ENCODE measurements around the gene PCDHB8. TPM values are rescaled to one million over a fixed set of nuclear protein-coding genes. Genes with fewer than 3 reads are reported as not detected.
"Not testable (repeated sequence)": the region's sequence is repeated elsewhere in the genome, so short reads cannot be mapped to it uniquely, and the experiment has no call there.

The PCDHB8 gene
- total RNA-seq, 6 experiments from 2014 or later = 0.12 to 0.49 (median 0.19) TPM; not detected in 2

GRCh38 chr5:141172381-141173204, 5.0 kb upstream of the PCDHB8 start, which contains the start of gene PCDHB7:
TSS of gene PCDHB7 (plus strand) at chr5:141172644. CDS start at chr5:141172836, 192 bp downstream.
- DNase-seq = no peak
- Histone ChIP-seq H3K4me1 (no peaks in the 10 kb centered on the region), H3K4me3 (no peak within 1 kb of the TSS), H3K36me3 (no peaks in the 10 kb centered on the region), H3K27ac (no peak within 1 kb of the TSS), H3K27me3 (peaks cover 0 to 10% of the 10 kb centered on the region in 2 donors), H3K9me3 (no peaks in the 10 kb centered on the region)
- no peak for ATAC-seq
- 27% methylated on average over 20 of the region's 20 CpGs for WGBS (ENCODE audit: insufficient coverage, low coverage, low lambda C conversion rate, missing lambda C conversion rate)
- TF ChIP-seq CTCF (IDR thresholded peaks at IDR 0.05) (peak in 2 of 4 donors; percentile 11 to 22), POLR2A (IDR thresholded peaks at IDR 0.05) (no peak)
- intact Hi-C loops (cut with DNase I) = no loop called here

GRCh38 chr5:141174291-141175104, 3.1 kb upstream of the PCDHB8 start:
- H3K4me1 ChIP-seq; H3K36me3 ChIP-seq; H3K27ac ChIP-seq; intact Hi-C loops (cut with DNase I); H3K27me3 ChIP-seq; H3K4me3 ChIP-seq; ATAC-seq; DNase-seq; H3K9me3 ChIP-seq: not testable (repeated sequence)
- WGBS (ENCODE audit: insufficient coverage, low coverage, low lambda C conversion rate, missing lambda C conversion rate) = 30% methylated on average over 29 of the region's 79 CpGs

- 38% methylated on average over 1 of the region's 1 CpG for WGBS (ENCODE audit: insufficient coverage, low coverage, low lambda C conversion rate, missing lambda C conversion rate)
- peaks cover 0 to 10% of the 10 kb centered on the region in 2 donors for H3K27me3 ChIP-seq
- H3K36me3 ChIP-seq = no peaks in the 10 kb centered on the region
- TF ChIP-seq CTCF (IDR thresholded peaks at IDR 0.05) = no peak
- TF ChIP-seq POLR2A (IDR thresholded peaks at IDR 0.05) = no peak
- ATAC-seq = no peak
- intact Hi-C loops (cut with DNase I) = no loop called here
- no peak for DNase-seq
- no peak overlapping the region for H3K4me3 ChIP-seq
- no peaks in the 10 kb centered on the region for H3K9me3 ChIP-seq
- no peaks in the 10 kb centered on the region for H3K4me1 ChIP-seq
- H3K27ac ChIP-seq = no peak overlapping the region
These were observed 1.7 kb upstream of the PCDHB8 start for GRCh38 chr5:141175933-141176332.

GRCh38 chr5:141179371-141179770, 1.8 kb downstream of the PCDHB8 start:
- H3K27me3 ChIP-seq; DNase-seq; H3K4me3 ChIP-seq; ATAC-seq; intact Hi-C loops (cut with DNase I); H3K27ac ChIP-seq; H3K36me3 ChIP-seq; H3K4me1 ChIP-seq; H3K9me3 ChIP-seq: not testable (repeated sequence)
- WGBS (ENCODE audit: insufficient coverage, low coverage, low lambda C conversion rate, missing lambda C conversion rate) = 30% methylated on average over 16 of the region's 39 CpGs

- H3K4me1 ChIP-seq; intact Hi-C loops (cut with DNase I); H3K36me3 ChIP-seq; H3K27me3 ChIP-seq; H3K4me3 ChIP-seq; H3K27ac ChIP-seq; DNase-seq; H3K9me3 ChIP-seq; ATAC-seq: not testable (repeated sequence)
- WGBS (ENCODE audit: insufficient coverage, low coverage, low lambda C conversion rate, missing lambda C conversion rate) = 20% methylated on average over 1 of the region's 32 CpGs
These were observed 2.3 kb downstream of the PCDHB8 start for GRCh38 chr5:141179876-141180275.

- Histone ChIP-seq H3K36me3 (no peaks in the 10 kb centered on the region), H3K27ac (no peak overlapping the region), H3K27me3 (peaks cover 0 to 6% of the 10 kb centered on the region in 2 donors), H3K9me3 (no peaks in the 10 kb centered on the region), H3K4me1 (no peaks in the 10 kb centered on the region), H3K4me3 (no peak overlapping the region)
- WGBS (ENCODE audit: insufficient coverage, low coverage, low lambda C conversion rate, missing lambda C conversion rate) = no CpG with 5 or more reads among the region's 1 CpG
- DNase-seq = no peak
- intact Hi-C loops (cut with DNase I) = no loop called here
- ATAC-seq = no peak
- TF ChIP-seq CTCF (IDR thresholded peaks at IDR 0.05) = no peak
- no peak for TF ChIP-seq POLR2A (IDR thresholded peaks at IDR 0.05)
These were observed 2.7 kb downstream of the PCDHB8 start for GRCh38 chr5:141180313-141180712.
